GM19372 (cell line): ENCODE data around the gene BBS1.

Experiments used
- ATAC-seq: cut with Tn5 transposase; IDR thresholded peaks from one replicate; pipeline ENCODE4 v1.9.1; 2021; ENCODE audit warnings: mild to moderate bottlenecking, low read depth, moderate library complexity; ENCODE audit not compliant: unreplicated experiment

BBS1 gene

GRCh38 chr11:66548041-66548440 is 37.6 kb downstream of the BBS1 start:
- no peak for ATAC-seq

GRCh38 chr11:66548774-66549630 is 38.6 kb downstream of the BBS1 start:
- ATAC-seq, result no peak

GRCh38 chr11:66549696-66550095 is 39.3 kb downstream of the BBS1 start:
- ATAC-seq, result no peak

GRCh38 chr11:66550887-66551286 is 40.5 kb downstream of the BBS1 start:
- ATAC-seq, result no peak

- no peak for ATAC-seq
Measured at GRCh38 chr11:66554602-66555001, 44.2 kb downstream of the BBS1 start.

GRCh38 chr11:66555416-66555815 is 45.0 kb downstream of the BBS1 start:
- ATAC-seq, result no peak

GRCh38 chr11:66556086-66556485 is 45.7 kb downstream of the BBS1 start:
- no peak for ATAC-seq

GRCh38 chr11:66557733-66558326 is 47.4 kb downstream of the BBS1 start:
- ATAC-seq, result no peak

- ATAC-seq, result no peak
Measured at GRCh38 chr11:66559142-66559865, 48.9 kb downstream of the BBS1 start.

- no peak for ATAC-seq
Measured at GRCh38 chr11:66559866-66560676, 49.6 kb downstream of the BBS1 start.

GRCh38 chr11:66561178-66561974 is 50.9 kb downstream of the BBS1 start:
- no peak for ATAC-seq

GRCh38 chr11:66561975-66562248 is 51.5 kb downstream of the BBS1 start:
- no peak for ATAC-seq

- ATAC-seq, result no peak
Measured at GRCh38 chr11:66562275-66562674, 51.8 kb downstream of the BBS1 start.

GRCh38 chr11:66562907-66563583 is 52.6 kb downstream of the BBS1 start:
- ATAC-seq, result no peak

- ATAC-seq, result no peak
Measured at GRCh38 chr11:66563832-66564231, 53.4 kb downstream of the BBS1 start.

- ATAC-seq, result no peak
Measured at GRCh38 chr11:66564538-66564937, 54.1 kb downstream of the BBS1 start.

GRCh38 chr11:66564984-66565383 is 54.5 kb downstream of the BBS1 start:
- no peak for ATAC-seq

- ATAC-seq, result no peak
Measured at GRCh38 chr11:66566221-66566620, 55.8 kb downstream of the BBS1 start.

GRCh38 chr11:66567787-66568123 is 57.3 kb downstream of the BBS1 start:
- no peak for ATAC-seq
